Activated CD8-positive, alpha-beta T cell treated with anti-CD3 and anti-CD28 coated beads for 36 hours (primary cell): ENCODE measurements around the gene WDR54. TPM values are rescaled to one million over a fixed set of nuclear protein-coding genes. Genes with fewer than 3 reads are reported as not detected.

ENCODE experiments used
- ATAC-seq: fragments of 200-7000 bp; cut with Tn5 transposase; one replicate; pipeline ENCODE4 v1.10.0; 2021; ENCODE audit warnings: mild to moderate bottlenecking, moderate library complexity
- CTCF ChIA-PET: fragments of 350-600 bp; sonication (Branson Sonifier 250); formaldehyde crosslinking; loops from one replicate; lab custom pipeline; 2021; ENCODE audit warnings: antibody characterized with exemption; lab: Charles Lee
- POLR2A ChIA-PET: fragments of 350-600 bp; sonication (Branson Sonifier 250); formaldehyde crosslinking; loops from one replicate; lab custom pipeline; 2021; ENCODE audit warnings: antibody characterized with exemption; lab: Charles Lee
- DNase-seq: peaks from one replicate; pipeline ENCODE4 v3.0.0-alpha.2; 2020
- H3K27ac Mint-ChIP-seq: one replicate; pipeline ENCODE4 v1.8.0; 2021; ENCODE audit warnings: mild to moderate bottlenecking, mixed read lengths
- H3K27me3 Mint-ChIP-seq: one replicate; pipeline ENCODE4 v1.8.0; 2021; ENCODE audit warnings: mixed read lengths
- H3K36me3 Mint-ChIP-seq: one replicate; pipeline ENCODE4 v1.8.0; 2021; ENCODE audit warnings: low read depth, mixed read lengths
- H3K4me1 Mint-ChIP-seq: one replicate; pipeline ENCODE4 v1.8.0; 2021; ENCODE audit warnings: low read depth, mixed read lengths
- H3K4me3 Mint-ChIP-seq: one replicate; pipeline ENCODE4 v1.8.0; 2021; ENCODE audit warnings: mild to moderate bottlenecking, moderate library complexity, mixed read lengths
- H3K9me3 Mint-ChIP-seq: one replicate; pipeline ENCODE4 v1.8.0; 2021; ENCODE audit warnings: mixed read lengths
- intact Hi-C: fragments of 100-400 bp; cut with micrococcal nuclease; formaldehyde crosslinking; loops from one replicate; pipeline ENCODE4 v1.10.0; 2022
- total RNA-seq, 2 experiments: library from RNA; stranded (reverse); gene quantifications; one replicate each; pipeline ENCODE4 v1.2.3, GENCODE V29; 2021
- TF ChIP-seq, protein P1 (sequence below): fragments of 200-600 bp; IDR thresholded peaks from one replicate; pipeline ENCODE4 v1.8.0; 2022; ENCODE audit warnings: antibody characterized with exemption, mild to moderate bottlenecking

WDR54 gene
- total RNA-seq, 2 experiments from 2014 or later = 129 to 132 TPM

DNA sequence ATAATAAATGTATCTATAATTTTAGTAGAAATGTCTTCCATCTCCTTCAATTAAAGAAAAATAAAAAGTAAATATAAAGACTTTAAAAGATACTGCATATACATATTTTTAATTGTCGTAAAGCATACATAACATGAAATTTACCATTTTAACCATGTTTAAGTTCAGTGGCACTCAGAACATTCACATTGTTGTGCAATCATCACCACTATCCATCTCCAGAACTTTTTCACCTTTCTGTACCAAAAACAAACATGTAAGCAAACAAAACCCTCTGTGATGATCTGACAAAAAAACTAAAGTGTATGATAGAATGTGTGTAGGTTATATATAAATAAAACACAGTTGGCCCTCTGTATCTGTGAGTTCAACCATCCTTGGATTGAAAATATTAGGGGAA, 28.0 kb upstream of the WDR54 start:
- ChIA-PET CTCF (interaction anchor here (3.1 to 3.6 kb wide), 2 partner anchors 62 to 143 kb away, joined by 15 to 24 read pairs; partner anchors contain the start of gene INO80B), POLR2A (no interaction called here)
- no peak overlapping the region for H3K27ac Mint-ChIP-seq
- TF ChIP-seq, protein P1, sequence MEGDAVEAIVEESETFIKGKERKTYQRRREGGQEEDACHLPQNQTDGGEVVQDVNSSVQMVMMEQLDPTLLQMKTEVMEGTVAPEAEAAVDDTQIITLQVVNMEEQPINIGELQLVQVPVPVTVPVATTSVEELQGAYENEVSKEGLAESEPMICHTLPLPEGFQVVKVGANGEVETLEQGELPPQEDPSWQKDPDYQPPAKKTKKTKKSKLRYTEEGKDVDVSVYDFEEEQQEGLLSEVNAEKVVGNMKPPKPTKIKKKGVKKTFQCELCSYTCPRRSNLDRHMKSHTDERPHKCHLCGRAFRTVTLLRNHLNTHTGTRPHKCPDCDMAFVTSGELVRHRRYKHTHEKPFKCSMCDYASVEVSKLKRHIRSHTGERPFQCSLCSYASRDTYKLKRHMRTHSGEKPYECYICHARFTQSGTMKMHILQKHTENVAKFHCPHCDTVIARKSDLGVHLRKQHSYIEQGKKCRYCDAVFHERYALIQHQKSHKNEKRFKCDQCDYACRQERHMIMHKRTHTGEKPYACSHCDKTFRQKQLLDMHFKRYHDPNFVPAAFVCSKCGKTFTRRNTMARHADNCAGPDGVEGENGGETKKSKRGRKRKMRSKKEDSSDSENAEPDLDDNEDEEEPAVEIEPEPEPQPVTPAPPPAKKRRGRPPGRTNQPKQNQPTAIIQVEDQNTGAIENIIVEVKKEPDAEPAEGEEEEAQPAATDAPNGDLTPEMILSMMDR = no peak
- H3K9me3 Mint-ChIP-seq = no peaks in the 10 kb centered on the region
- no peaks in the 10 kb centered on the region for H3K36me3 Mint-ChIP-seq
- no peaks in the 10 kb centered on the region for H3K27me3 Mint-ChIP-seq
- intact Hi-C loops = loop anchor here (10.0 kb wide), 1 partner anchor 139 kb away; no protein-coding TSS in a partner anchor
- ATAC-seq (no peak), DNase-seq (no peak)
- H3K4me1 Mint-ChIP-seq = peaks cover 2% of the 10 kb centered on the region
- H3K4me3 Mint-ChIP-seq = no peak overlapping the region

DNA sequence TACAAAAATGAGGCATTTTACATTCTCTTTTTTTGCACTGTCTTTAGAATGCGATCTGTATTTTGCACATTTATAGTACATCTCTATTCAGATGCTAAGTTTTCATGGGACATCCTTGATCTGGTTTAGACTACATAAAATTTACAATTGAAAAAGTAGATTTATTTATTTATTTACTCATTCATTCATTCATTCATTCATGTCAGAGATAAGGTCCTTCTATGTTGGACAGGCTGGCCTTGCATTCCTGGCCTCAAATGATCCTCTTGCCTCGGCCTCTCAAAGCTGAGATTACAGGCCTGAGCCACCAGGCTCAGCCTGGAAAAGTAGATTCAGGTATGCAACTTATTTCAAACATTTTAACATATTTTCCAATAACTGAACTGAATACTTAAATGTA, 25.4 kb upstream of the WDR54 start:
- intact Hi-C loops = loop anchor here (10.0 kb wide), 1 partner anchor 141 kb away; no protein-coding TSS in a partner anchor
- Mint-ChIP-seq H3K27me3 (no peaks in the 10 kb centered on the region), H3K27ac (no peak overlapping the region), H3K36me3 (no peaks in the 10 kb centered on the region), H3K9me3 (no peaks in the 10 kb centered on the region), H3K4me3 (no peak overlapping the region), H3K4me1 (peaks cover 2% of the 10 kb centered on the region)
- ChIA-PET CTCF (no interaction called here), POLR2A (no interaction called here)
- TF ChIP-seq, protein P1 = no peak
- ATAC-seq (no peak), DNase-seq (no peak)

DNA sequence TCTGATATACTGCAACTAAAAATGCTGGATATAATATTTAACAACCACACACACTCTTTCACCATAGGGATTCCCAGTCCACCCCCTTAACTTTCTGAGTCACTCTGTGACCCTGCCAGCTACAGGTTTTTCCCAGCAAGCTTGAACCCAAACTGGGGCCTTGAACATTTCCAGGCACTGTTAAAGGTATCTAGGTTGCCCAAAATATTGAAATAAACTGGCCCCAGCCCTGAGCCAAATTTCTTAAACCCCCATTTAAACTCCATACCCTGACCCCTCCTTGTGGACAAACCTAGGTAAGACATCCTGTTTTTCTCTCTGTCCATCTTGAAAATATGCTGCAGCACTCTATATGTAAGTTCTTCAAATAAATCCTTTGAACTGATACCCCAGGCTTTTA, 21.7 kb upstream of the WDR54 start:
- intact Hi-C loops = loop anchor here (10.0 kb wide), 1 partner anchor 145 kb away; no protein-coding TSS in a partner anchor

DNA sequence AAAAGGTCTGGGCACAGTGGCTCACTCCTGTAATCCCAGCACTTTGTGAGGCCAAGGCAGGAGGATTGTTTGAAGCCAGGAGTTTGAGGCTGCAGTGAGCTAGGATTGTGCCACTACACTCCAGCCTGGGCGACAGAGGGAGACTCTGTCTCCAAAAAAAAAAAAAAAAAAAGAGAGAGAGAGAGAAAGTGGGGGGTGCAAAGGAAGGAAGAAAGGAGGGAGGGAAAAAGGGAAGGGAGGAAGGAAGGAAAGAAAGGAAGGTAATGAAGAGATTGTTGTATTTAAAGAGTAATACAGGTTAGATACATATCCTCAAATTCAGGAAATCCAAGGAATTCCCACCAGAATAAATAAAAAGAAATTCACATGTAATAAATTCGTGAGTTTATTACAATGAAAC, 19.6 kb upstream of the WDR54 start:
- no peak for DNase-seq
- intact Hi-C loops = no loop called here
- H3K9me3 Mint-ChIP-seq = no peaks in the 10 kb centered on the region
- POLR2A ChIA-PET = interaction anchor here (1.2 kb wide), 1 partner anchor 10 kb away, joined by 3 read pairs; no protein-coding TSS in a partner anchor
- H3K27ac Mint-ChIP-seq = no peak overlapping the region
- peaks cover 2% of the 10 kb centered on the region for H3K4me1 Mint-ChIP-seq
- TF ChIP-seq, protein P1 = no peak
- peaks cover 5% of the 10 kb centered on the region for H3K27me3 Mint-ChIP-seq
- CTCF ChIA-PET = interaction anchor here (0.9 to 2.3 kb wide), 7 partner anchors 10 to 152 kb away, joined by 3 to 14 read pairs (median 3); no protein-coding TSS in a partner anchor
- no peak for ATAC-seq
- no peak overlapping the region for H3K4me3 Mint-ChIP-seq
- H3K36me3 Mint-ChIP-seq = no peaks in the 10 kb centered on the region

More for the DNA sequence above, 21.7 kb upstream of the WDR54 start:
- no peak for DNase-seq
- Mint-ChIP-seq H3K27ac (no peak overlapping the region), H3K36me3 (no peaks in the 10 kb centered on the region), H3K4me1 (peaks cover 2% of the 10 kb centered on the region), H3K4me3 (no peak overlapping the region), H3K9me3 (no peaks in the 10 kb centered on the region), H3K27me3 (no peaks in the 10 kb centered on the region)
- ChIA-PET POLR2A (interaction anchor here (1.0 kb wide), 1 partner anchor 22 kb away, joined by 3 read pairs; no protein-coding TSS in a partner anchor), CTCF (interaction anchor here (1.2 to 1.9 kb wide), 5 partner anchors 12 to 150 kb away, joined by 3 to 9 read pairs (median 8); no protein-coding TSS in a partner anchor)
- TF ChIP-seq, protein P1 = peak; percentile 67
- peak; percentile 85 for ATAC-seq

DNA sequence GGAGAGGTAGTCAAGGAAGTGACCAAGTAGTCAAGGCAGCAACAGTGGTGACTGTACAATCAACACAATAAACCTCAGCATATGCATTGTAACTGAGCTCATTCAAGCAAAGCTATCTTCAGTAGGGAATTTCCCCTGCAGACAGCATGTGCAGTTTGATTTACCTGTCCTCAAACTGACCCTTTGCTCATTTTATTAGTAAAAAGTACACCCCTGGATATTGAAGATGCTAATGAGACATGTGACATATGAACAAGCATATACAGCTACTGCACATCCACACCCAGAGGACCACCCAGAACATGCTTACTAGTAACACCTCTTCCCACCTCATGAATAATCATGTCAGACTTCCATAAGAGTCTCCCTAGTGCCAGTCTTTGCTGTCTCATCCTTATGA, 15.5 kb upstream of the WDR54 start:
- DNase-seq (no peak), ATAC-seq (peak; percentile 37)
- ChIA-PET POLR2A (no interaction called here), CTCF (no interaction called here)
- Mint-ChIP-seq H3K27me3 (peaks cover 11% of the 10 kb centered on the region), H3K9me3 (no peaks in the 10 kb centered on the region), H3K27ac (no peak overlapping the region), H3K36me3 (no peaks in the 10 kb centered on the region), H3K4me3 (no peak overlapping the region), H3K4me1 (no peaks in the 10 kb centered on the region)
- TF ChIP-seq, protein P1 = no peak
- intact Hi-C loops = no loop called here
